Ishikawa (cell line): ENCODE data around the gene NOP14.

Experiments
- CEBPB ChIP-seq: IDR thresholded peaks from 2 replicates; pipeline ENCODE4 v1.6.1; 2012
- CREB1 ChIP-seq: IDR thresholded peaks from 2 replicates; pipeline ENCODE4 v1.6.1; 2012; ENCODE audit warnings: low read depth
- EGR1 ChIP-seq: IDR thresholded peaks from 2 replicates; pipeline ENCODE4 v1.6.1; 2012
- EP300 ChIP-seq: IDR thresholded peaks from 2 replicates; pipeline ENCODE4 v1.6.1; 2012; ENCODE audit warnings: borderline replicate concordance
- FOXM1 ChIP-seq: IDR thresholded peaks from 2 replicates; pipeline ENCODE4 v1.6.1; 2012; ENCODE audit warnings: low read depth, borderline replicate concordance
- NFIC ChIP-seq: IDR thresholded peaks from 2 replicates; pipeline ENCODE4 v1.6.1; 2012
- RAD21 ChIP-seq: IDR thresholded peaks from 2 replicates; pipeline ENCODE4 v1.6.1; 2012; ENCODE audit warnings: low read depth
- TAF1 ChIP-seq: IDR thresholded peaks from 2 replicates; pipeline ENCODE4 v1.6.1; 2012; ENCODE audit warnings: low read depth, mild to moderate bottlenecking
- TCF12 ChIP-seq: IDR thresholded peaks from 2 replicates; pipeline ENCODE4 v1.6.1; 2012; ENCODE audit warnings: low read depth
- TEAD4 ChIP-seq: IDR thresholded peaks from 2 replicates; pipeline ENCODE4 v1.6.1; 2012
- YY1 ChIP-seq: IDR thresholded peaks from 2 replicates; pipeline ENCODE4 v1.6.1; 2012; ENCODE audit warnings: low read depth
- TF ChIP-seq, protein P1 (sequence below): IDR thresholded peaks from 2 replicates; pipeline ENCODE4 v1.6.1; 2012
- TF ChIP-seq, protein P2 (sequence below): IDR thresholded peaks from 2 replicates; pipeline ENCODE4 v1.6.1; 2012
- TF ChIP-seq, protein P3 (sequence below): IDR thresholded peaks from 2 replicates; pipeline ENCODE4 v1.6.1; 2012; ENCODE audit warnings: low read depth, mild to moderate bottlenecking

DNA sequence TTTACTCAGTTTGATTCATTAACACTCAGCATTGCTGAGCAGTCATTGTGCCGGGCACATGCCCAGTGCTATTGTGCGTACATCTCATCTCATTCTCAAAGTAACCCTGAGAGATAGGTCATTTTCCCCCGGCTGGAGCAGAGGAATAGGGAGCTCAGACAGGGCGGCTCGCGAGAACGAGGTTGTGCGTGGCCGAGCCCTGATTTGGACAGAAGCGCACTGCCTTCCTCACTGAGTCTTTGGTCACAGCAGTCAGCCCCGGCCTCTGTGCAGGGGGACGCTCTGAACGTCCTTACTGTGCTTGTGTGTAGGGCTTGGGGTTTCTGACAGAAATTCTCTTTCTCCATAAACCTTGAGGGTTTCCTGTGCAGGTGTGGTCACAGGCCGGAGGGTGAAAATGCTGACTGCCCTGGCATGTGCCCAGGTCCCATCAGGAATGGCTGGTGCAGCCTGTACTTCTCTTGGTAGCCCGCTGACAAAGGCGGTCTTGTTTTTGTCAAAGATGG lies 39.5 kb downstream of the NOP14 start:
- TF ChIP-seq EP300 (no peak), CREB1 (no peak), TCF12 (no peak), CEBPB (no peak), NFIC (no peak), EGR1 (no peak), TAF1 (no peak), YY1 (no peak), FOXM1 (no peak), RAD21 (no peak), TEAD4 (no peak)
- TF ChIP-seq, protein P1, sequence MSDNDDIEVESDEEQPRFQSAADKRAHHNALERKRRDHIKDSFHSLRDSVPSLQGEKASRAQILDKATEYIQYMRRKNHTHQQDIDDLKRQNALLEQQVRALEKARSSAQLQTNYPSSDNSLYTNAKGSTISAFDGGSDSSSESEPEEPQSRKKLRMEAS: no peak
- TF ChIP-seq, protein P2, sequence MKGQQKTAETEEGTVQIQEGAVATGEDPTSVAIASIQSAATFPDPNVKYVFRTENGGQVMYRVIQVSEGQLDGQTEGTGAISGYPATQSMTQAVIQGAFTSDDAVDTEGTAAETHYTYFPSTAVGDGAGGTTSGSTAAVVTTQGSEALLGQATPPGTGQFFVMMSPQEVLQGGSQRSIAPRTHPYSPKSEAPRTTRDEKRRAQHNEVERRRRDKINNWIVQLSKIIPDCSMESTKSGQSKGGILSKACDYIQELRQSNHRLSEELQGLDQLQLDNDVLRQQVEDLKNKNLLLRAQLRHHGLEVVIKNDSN: no peak
- TF ChIP-seq, protein P3, sequence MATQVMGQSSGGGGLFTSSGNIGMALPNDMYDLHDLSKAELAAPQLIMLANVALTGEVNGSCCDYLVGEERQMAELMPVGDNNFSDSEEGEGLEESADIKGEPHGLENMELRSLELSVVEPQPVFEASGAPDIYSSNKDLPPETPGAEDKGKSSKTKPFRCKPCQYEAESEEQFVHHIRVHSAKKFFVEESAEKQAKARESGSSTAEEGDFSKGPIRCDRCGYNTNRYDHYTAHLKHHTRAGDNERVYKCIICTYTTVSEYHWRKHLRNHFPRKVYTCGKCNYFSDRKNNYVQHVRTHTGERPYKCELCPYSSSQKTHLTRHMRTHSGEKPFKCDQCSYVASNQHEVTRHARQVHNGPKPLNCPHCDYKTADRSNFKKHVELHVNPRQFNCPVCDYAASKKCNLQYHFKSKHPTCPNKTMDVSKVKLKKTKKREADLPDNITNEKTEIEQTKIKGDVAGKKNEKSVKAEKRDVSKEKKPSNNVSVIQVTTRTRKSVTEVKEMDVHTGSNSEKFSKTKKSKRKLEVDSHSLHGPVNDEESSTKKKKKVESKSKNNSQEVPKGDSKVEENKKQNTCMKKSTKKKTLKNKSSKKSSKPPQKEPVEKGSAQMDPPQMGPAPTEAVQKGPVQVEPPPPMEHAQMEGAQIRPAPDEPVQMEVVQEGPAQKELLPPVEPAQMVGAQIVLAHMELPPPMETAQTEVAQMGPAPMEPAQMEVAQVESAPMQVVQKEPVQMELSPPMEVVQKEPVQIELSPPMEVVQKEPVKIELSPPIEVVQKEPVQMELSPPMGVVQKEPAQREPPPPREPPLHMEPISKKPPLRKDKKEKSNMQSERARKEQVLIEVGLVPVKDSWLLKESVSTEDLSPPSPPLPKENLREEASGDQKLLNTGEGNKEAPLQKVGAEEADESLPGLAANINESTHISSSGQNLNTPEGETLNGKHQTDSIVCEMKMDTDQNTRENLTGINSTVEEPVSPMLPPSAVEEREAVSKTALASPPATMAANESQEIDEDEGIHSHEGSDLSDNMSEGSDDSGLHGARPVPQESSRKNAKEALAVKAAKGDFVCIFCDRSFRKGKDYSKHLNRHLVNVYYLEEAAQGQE: no peak
